Activated naive CD8-positive, alpha-beta T cell treated with anti-CD3 and anti-CD28 coated beads for 36 hours (primary cell): ENCODE results near the gene LGALS9. TPM values are rescaled to one million over a fixed set of nuclear protein-coding genes. Genes with fewer than 3 reads are reported as not detected.
"Not testable (repeated sequence)": the region's sequence is repeated elsewhere in the genome, so short reads cannot be mapped to it uniquely, and the experiment has no call there.

ENCODE experiments used
- DNase-seq: peaks from one replicate; pipeline ENCODE4 v3.0.0; 2021
- H3K27ac Mint-ChIP-seq: one replicate; pipeline ENCODE4 v1.8.0; 2022; ENCODE audit warnings: mild to moderate bottlenecking, moderate library complexity, mixed read lengths
- H3K27me3 Mint-ChIP-seq: one replicate; pipeline ENCODE4 v1.8.0; 2022; ENCODE audit warnings: mild to moderate bottlenecking, mixed read lengths
- H3K36me3 Mint-ChIP-seq: one replicate; pipeline ENCODE4 v1.8.0; 2021; ENCODE audit warnings: mild to moderate bottlenecking, mixed read lengths
- H3K4me1 Mint-ChIP-seq: one replicate; pipeline ENCODE4 v1.8.0; 2021; ENCODE audit warnings: mixed read lengths
- H3K4me3 Mint-ChIP-seq: one replicate; pipeline ENCODE4 v1.8.0; 2022; ENCODE audit warnings: mild to moderate bottlenecking, moderate library complexity, mixed read lengths
- H3K9me3 Mint-ChIP-seq: one replicate; pipeline ENCODE4 v1.8.0; 2022; ENCODE audit warnings: mixed read lengths
- total RNA-seq, 2 experiments: library from RNA; stranded (reverse); gene quantifications; one replicate each; pipeline ENCODE4 v1.2.3, GENCODE V29; 2021

LGALS9 gene
- total RNA-seq, 2 experiments from 2014 or later, result 25.1 to 25.3 TPM

GRCh38 chr17:27631897-27632725, 1.1 kb downstream of the LGALS9 start:
- Mint-ChIP-seq H3K4me3 (peak overlapping the region; percentile 77), H3K27ac (peak overlapping the region; percentile 74), H3K27me3 (no peaks in the 10 kb centered on the region), H3K9me3 (no peaks in the 10 kb centered on the region), H3K36me3 (peaks cover 12% of the 10 kb centered on the region), H3K4me1 (peaks cover 24% of the 10 kb centered on the region)
- DNase-seq, result no peak

DNA sequence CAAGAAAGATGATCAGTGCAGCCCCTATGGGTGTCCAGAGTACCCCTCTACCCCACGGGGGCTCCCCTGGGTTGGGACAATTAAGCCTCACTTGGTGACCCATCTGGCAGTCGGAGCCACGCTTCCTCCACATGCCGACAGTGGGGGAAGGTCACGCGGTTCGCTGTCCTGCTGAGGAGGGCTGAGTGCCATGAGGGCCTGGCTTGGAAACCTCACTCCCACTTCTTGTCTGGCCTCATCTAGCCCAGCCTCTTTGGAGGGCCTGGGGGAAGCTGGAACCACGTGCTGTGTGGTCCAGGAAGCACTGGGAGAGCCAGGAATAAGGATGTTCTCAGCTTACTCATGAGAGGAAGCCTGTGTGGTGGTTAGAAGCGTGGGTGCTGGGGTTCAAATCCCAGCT, 1.8 kb downstream of the LGALS9 start:
- H3K4me3 Mint-ChIP-seq, H3K27ac Mint-ChIP-seq, H3K9me3 Mint-ChIP-seq, H3K27me3 Mint-ChIP-seq, DNase-seq: not testable (repeated sequence)
- Mint-ChIP-seq H3K4me1 (peaks cover 24% of the 10 kb centered on the region), H3K36me3 (peaks cover 12% of the 10 kb centered on the region)

GRCh38 chr17:27633312-27634025, 2.5 kb downstream of the LGALS9 start:
- no peaks in the 10 kb centered on the region for H3K9me3 Mint-ChIP-seq
- H3K27me3 Mint-ChIP-seq, result no peaks in the 10 kb centered on the region
- DNase-seq, result no peak
- no peak overlapping the region for H3K27ac Mint-ChIP-seq
- no peak overlapping the region for H3K4me3 Mint-ChIP-seq
- peaks cover 12% of the 10 kb centered on the region for H3K36me3 Mint-ChIP-seq
- peaks cover 23% of the 10 kb centered on the region for H3K4me1 Mint-ChIP-seq

DNA sequence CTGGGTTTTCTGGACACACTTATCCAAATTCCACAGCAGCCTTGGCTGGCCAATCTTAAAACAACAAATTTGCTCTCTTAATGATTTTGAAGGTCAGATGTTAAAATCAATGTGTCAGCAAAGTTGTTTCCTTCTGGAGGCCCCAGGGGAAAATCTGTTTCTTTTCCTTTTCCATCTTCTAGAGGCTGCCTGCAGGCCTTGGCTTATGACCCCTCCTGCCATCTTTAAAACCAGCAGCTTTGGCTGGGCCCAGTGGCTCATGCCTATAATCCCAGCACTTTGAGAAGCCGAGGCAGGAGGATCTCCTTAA, 3.0 kb downstream of the LGALS9 start:
- H3K36me3 Mint-ChIP-seq, result peaks cover 11% of the 10 kb centered on the region
- no peak overlapping the region for H3K4me3 Mint-ChIP-seq
- H3K9me3 Mint-ChIP-seq, result no peaks in the 10 kb centered on the region
- DNase-seq, result no peak
- H3K4me1 Mint-ChIP-seq, result peaks cover 20% of the 10 kb centered on the region
- no peak overlapping the region for H3K27ac Mint-ChIP-seq
- no peaks in the 10 kb centered on the region for H3K27me3 Mint-ChIP-seq

DNA sequence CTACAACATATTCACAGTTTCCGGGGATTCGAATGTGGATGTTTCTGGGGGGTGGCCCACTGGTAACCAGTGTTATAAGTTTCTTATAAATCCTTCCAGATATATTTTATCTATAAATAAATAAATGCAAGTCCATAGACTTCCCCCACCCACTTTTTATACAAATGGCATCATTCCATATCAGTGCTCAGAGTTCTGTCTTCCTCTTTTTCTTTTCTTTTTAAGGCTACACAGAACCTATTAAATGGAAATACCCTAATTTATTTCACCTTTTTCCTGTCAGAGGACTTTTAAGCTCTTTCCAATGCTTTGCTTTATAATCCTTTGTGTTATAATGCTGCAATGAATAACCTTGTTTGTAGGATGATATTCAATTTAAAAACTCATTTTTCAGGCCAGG, 3.8 kb downstream of the LGALS9 start:
- H3K4me3 Mint-ChIP-seq, result no peak overlapping the region
- no peaks in the 10 kb centered on the region for H3K27me3 Mint-ChIP-seq
- no peak overlapping the region for H3K27ac Mint-ChIP-seq
- DNase-seq, result no peak
- H3K36me3 Mint-ChIP-seq, result peaks cover 7% of the 10 kb centered on the region
- H3K9me3 Mint-ChIP-seq, result no peaks in the 10 kb centered on the region
- peaks cover 16% of the 10 kb centered on the region for H3K4me1 Mint-ChIP-seq

DNA sequence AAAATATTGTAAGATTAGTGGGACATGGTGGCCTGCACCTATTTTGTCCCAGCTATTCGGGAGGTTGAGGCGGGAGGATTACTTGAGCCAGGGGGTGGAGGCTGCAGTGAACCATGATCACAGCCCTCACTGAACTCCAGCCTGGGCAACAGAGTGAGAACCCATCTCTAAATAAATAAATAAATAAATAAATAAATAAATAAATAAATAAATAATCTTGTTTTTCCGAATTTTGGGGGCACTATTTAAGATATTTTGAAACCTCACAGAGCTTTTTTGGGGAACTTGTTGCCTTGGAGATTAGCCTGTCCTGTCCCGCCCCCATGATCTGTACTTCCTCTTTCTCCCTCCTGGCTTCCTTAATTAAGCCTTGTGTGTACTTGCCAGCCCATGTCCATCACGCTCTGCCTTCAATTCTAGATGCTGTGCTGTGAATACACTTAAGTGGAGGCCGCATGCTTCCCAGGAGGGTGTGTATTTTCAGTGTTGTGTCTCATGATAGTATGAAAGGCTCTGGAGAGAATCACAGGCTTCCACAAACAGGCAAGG, 4.4 kb downstream of the LGALS9 start:
- H3K27ac Mint-ChIP-seq, result no peak overlapping the region
- H3K4me1 Mint-ChIP-seq, result peaks cover 14% of the 10 kb centered on the region
- H3K4me3 Mint-ChIP-seq, result no peak overlapping the region
- no peaks in the 10 kb centered on the region for H3K9me3 Mint-ChIP-seq
- DNase-seq, result no peak
- peaks cover 5% of the 10 kb centered on the region for H3K36me3 Mint-ChIP-seq
- no peaks in the 10 kb centered on the region for H3K27me3 Mint-ChIP-seq

GRCh38 chr17:27636005-27636520, 5.1 kb downstream of the LGALS9 start:
- H3K4me1 Mint-ChIP-seq, DNase-seq, H3K9me3 Mint-ChIP-seq, H3K27ac Mint-ChIP-seq, H3K36me3 Mint-ChIP-seq, H3K27me3 Mint-ChIP-seq, H3K4me3 Mint-ChIP-seq: not testable (repeated sequence)

- not testable (repeated sequence) for H3K27me3 Mint-ChIP-seq, H3K4me3 Mint-ChIP-seq, H3K36me3 Mint-ChIP-seq, DNase-seq, H3K4me1 Mint-ChIP-seq, H3K27ac Mint-ChIP-seq, H3K9me3 Mint-ChIP-seq
Observed at GRCh38 chr17:27637818-27638217, 6.8 kb downstream of the LGALS9 start.

DNA sequence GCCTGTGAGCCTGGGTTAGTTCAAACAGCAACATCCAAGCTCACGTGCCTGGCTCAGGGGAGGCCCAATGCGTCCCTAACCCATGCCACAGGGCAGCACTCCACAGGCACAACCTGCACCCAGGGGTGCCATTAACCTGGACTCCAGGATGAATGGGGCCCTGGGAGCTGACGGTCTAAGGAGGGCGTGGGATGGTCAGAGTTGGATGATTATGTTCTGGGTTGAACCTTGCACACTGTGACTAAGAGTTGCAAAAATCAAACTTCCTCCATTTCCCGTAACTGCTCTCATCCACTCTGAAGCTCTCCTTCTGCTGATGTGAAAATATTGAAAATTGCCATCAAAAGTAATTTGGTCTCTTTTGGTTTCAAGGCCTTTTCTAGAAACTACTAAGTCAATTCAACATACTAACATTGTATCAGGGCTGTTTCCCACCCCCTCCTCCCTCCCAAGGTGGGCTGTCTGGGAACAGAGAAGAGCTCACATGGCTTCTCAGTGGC, 7.5 kb downstream of the LGALS9 start:
- H3K9me3 Mint-ChIP-seq, H3K27me3 Mint-ChIP-seq, H3K36me3 Mint-ChIP-seq, H3K27ac Mint-ChIP-seq, H3K4me1 Mint-ChIP-seq, DNase-seq, H3K4me3 Mint-ChIP-seq: not testable (repeated sequence)

DNA sequence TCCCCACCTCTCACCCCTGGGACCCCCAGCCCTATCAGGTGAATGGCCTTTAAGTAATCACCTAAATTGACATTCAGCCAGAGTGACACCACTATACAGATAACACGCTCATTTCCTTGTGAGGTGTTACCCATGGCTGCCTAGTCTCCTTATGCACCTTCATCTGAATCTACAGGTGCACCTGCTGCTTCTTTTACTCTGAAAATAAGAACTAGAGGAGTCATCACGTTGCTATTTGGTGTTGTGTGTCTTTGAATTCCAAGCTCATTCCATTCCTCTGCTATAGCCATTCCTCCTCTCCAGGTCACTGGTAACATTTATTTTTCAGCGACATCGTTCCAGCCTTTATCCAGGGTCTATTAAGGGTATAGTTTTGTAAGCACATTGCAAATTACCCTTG, 9.8 kb downstream of the LGALS9 start:
- Mint-ChIP-seq H3K9me3 (no peaks in the 10 kb centered on the region), H3K27me3 (no peaks in the 10 kb centered on the region), H3K4me3 (no peak overlapping the region), H3K27ac (no peak overlapping the region), H3K36me3 (no peaks in the 10 kb centered on the region), H3K4me1 (no peaks in the 10 kb centered on the region)
- DNase-seq, result no peak

DNA sequence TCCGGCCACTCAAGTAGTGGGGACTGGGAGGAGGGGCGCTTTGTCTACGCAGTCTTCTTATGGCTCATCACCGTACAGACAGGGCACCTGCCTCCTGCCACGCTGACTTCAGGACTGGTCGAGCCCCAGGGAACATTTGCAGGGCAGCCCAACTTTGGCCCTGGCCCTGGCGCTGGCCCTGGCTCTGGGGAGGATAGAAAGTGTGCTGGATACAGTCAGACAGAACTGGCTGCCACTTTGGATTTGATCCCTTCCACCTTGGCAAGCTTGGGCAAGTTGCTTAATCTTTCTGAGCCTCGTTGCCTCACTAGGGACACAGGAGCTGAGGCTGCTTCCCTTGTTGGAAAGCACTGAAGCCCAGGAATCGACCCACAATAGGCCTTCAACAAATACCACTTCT, 13.6 kb downstream of the LGALS9 start:
- no peak for DNase-seq
- H3K36me3 Mint-ChIP-seq, result no peaks in the 10 kb centered on the region
- no peaks in the 10 kb centered on the region for H3K9me3 Mint-ChIP-seq
- H3K27ac Mint-ChIP-seq, result no peak overlapping the region
- no peaks in the 10 kb centered on the region for H3K4me1 Mint-ChIP-seq
- no peak overlapping the region for H3K4me3 Mint-ChIP-seq
- no peaks in the 10 kb centered on the region for H3K27me3 Mint-ChIP-seq

DNA sequence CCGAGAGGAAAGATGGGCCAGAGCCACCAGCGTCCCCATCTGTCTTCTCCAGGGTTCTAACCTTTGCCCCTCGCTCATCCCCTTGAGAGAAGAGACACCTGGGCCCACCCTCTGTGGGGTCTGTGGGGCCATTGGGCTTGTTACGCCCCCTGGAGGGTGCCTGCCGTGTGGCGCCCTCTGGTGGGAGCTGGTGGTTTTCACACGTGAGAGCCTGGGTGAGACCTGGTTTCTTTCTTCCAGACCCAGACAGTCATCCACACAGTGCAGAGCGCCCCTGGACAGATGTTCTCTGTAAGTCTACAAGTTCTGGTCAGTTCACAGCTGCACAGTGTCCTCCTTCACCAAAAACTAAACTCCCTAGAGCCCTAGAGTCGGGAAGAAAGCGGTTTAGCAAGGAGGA, 14.6 kb downstream of the LGALS9 start:
- H3K9me3 Mint-ChIP-seq, H3K27me3 Mint-ChIP-seq, DNase-seq, H3K27ac Mint-ChIP-seq, H3K36me3 Mint-ChIP-seq, H3K4me1 Mint-ChIP-seq, H3K4me3 Mint-ChIP-seq: not testable (repeated sequence)

- H3K27me3 Mint-ChIP-seq, result no peaks in the 10 kb centered on the region
- no peaks in the 10 kb centered on the region for H3K36me3 Mint-ChIP-seq
- no peaks in the 10 kb centered on the region for H3K9me3 Mint-ChIP-seq
- H3K4me3 Mint-ChIP-seq, result no peak overlapping the region
- no peaks in the 10 kb centered on the region for H3K4me1 Mint-ChIP-seq
- no peak overlapping the region for H3K27ac Mint-ChIP-seq
- no peak for DNase-seq
Observed at GRCh38 chr17:27646232-27646631, 15.2 kb downstream of the LGALS9 start.

GRCh38 chr17:27647765-27648164, 16.8 kb downstream of the LGALS9 start:
- Mint-ChIP-seq H3K4me1 (no peaks in the 10 kb centered on the region), H3K36me3 (no peaks in the 10 kb centered on the region), H3K27ac (no peak overlapping the region), H3K27me3 (no peaks in the 10 kb centered on the region), H3K9me3 (no peaks in the 10 kb centered on the region), H3K4me3 (no peak overlapping the region)
- no peak for DNase-seq

GRCh38 chr17:27649111-27649571, 18.2 kb downstream of the LGALS9 start:
- not testable (repeated sequence) for H3K27me3 Mint-ChIP-seq, H3K4me1 Mint-ChIP-seq, H3K4me3 Mint-ChIP-seq, DNase-seq, H3K9me3 Mint-ChIP-seq, H3K27ac Mint-ChIP-seq, H3K36me3 Mint-ChIP-seq
